NOMO-1 treated with DMSO at 0.1 percent for 48 hours (cell line): ENCODE results near the gene UTP15.

Source experiments
- DNase-seq: peaks from one replicate; lab custom pipeline; 2025; ENCODE audit not compliant: unreplicated experiment; lab: John Stamatoyannopoulos, UW

Gene UTP15

DNA sequence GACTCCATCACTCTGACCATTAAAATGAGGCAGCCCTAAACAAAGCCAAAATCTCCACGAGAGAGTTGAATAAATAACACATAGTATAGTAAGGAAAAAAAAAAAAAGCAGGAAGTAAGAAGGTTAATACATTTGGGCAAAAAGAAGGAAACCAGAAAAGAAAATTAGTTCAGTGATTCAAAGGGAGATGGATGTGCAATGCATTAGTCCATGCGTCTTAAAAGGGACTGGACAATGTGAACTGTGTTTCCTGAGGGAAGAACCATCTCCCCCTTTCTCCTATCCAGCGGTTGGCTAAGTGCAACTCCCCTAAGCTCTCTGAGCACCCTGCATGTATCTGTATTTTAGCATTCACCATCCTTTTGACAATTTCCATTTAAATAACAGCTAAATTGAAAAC is 1.5 kb upstream of the UTP15 start:
- DNase-seq: no peak

DNA sequence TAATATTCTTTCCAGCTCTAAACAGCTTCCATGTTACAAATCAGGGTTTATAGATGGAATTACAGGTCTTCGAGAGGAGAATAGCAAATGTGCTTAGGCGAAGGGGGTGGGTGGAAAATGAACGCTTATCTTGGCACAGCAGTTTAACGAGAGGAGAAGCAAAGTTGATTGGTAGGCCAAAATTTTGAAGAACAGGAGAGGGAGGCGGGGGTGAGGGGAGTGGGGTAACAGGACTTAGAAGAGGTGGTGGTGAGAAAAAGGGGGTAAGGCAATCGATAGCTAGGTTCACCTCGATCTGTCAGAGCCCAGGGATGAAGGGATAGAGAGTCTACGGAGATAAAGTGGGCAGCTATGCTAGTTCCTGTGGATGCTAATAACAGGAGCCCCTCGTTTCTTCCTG is 868 bp upstream of the UTP15 start:
- DNase-seq: peak; percentile 18

DNA sequence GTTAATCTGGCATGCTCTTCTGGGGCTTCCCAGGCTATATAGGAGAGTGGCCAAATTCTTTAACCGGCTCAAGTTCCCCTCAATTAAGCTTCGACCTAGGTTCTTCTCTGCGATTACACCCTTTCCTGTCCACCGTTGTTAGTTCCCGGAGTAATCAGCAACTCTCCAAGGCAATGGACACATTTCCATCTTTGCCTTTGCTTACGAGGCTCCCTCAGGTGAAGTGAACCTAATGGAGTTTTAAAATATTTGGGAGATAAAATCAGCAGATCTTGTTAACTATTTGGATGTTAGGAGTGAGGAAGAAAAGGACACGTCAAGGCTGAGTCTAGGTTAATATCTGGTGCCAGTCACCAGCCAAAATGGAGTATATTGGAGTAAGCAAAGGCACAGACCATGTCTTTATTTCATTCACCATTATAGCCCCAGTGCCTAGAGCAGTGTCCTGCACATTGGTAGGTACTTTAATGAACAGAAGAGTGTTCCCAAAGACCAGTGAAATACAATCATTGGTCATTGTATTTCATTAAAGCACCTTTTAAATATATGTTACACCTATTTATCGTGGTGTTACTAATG is 515 bp downstream of the UTP15 start:
- no peak for DNase-seq

DNA sequence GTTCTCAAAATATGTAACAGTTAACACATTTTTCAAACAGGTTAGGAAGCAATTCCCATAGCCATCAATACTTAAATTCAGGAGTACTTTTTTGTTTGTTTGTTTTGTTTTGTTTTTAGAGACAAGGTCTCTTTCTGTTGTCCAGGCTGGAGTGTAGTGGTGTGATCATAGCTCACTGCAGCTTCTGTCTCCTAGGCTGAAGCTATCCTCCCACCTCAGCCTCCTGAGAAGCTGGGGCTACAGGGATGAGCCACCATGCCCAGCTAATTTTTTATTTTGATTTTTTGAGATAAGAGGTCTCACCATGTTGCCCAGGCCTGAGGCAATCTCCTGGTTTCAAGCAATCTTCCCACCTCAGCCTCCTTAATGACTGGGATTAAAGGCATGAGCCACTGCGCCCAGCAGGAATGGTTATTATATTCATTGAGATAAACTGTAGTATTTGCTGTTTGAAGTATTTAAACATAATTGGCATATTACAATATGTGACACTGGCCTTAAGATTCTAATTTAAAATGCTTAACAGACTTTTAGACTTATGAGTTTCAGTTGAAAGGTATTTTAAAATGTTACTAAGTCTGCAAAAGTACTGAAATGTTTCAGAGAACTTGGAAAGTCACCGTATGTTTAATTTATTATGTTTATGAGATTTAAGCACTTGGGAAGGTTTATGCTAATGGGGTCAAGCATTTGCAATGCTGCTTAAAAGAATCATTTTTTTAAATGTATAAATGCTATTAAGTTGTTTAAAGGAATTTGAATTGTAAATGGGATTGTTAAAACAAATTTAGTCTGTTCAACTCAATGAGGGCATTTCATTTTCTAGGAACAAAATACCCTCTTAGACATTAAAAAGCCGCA is 17.0 kb downstream of the UTP15 start:
- DNase-seq: no peak

DNA sequence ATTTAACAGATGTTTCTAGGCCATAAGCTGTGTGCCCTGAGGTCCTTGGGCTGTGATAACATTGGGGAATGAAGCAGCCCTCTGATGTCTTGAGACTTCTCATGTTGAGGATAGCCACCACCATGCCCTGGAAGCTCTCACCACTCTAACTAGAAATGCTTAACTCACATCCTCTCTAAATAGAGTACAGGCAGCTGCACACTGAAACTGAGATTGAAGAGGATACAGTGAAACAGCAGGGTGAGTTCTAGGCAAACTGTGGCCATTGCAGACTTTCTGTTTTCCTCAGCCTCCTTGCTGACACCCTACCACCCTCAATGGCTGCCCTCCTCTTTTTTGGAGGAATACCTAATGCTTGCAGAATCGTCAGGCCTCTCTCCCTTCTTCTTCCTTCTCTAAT is 22.4 kb downstream of the UTP15 start:
- no peak for DNase-seq

DNA sequence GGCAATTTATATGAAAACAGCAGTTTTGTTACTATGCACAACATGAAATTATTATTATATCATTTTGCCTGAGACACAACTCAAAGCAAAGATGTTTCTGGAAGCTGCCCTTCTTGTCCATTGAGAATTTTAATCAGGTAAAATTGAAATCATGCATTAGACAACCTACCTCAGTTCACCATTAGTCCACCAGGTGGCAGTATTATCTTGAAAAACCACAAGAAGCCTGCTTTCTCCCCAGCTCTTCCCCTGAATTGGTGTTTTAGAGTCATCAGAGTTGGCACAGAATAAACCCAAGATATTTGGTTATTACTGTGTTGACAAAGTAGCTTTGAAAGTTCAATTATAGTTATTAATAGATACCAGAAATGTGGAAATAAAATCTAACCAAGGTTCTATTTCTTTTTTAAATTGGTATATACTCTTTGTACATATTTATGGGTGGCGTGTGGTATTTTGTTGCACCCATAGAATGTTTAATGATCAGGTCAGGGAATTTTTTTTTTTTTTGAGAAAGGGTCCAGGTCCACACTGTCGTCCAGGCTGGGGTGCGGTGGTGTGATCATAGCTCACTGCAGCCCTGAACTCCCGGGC is 25.7 kb downstream of the UTP15 start:
- peak; percentile 52 for DNase-seq

DNA sequence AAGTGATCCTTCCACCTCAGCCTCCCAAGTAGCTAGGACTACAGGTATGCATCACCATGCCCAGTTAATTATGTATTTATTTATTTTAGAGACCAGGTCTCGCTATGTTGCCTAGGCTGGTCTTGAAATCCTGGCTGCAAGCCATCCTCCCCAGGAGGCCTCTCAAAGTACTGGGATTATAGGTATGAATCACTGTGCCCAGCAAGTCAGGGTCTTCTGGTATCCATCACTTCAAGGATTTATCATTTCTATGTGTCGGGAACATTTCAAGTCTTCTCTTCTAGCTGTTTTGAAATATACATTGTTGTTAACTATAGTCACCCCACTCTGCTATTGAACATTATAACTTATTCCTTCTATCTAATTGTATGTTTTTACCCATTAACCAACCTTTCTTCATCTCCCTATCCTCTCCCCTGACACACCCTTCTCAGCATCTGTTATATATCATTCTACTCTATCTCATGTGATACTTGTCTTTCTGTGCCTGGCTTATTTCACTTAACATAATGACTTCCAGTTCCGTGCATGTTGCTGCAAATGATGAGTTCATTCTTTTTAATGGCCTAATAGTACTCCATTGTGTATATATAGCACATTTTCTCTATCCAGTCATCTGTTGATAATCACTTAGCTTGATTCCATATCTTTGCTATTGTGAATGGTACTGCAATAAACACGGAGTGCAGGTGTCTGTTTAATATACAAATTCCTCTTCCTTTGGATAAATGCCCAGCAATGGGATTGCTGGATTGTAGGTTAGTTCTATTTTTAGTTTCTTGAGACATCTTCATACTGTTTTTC is 26.4 kb downstream of the UTP15 start:
- no peak for DNase-seq

DNA sequence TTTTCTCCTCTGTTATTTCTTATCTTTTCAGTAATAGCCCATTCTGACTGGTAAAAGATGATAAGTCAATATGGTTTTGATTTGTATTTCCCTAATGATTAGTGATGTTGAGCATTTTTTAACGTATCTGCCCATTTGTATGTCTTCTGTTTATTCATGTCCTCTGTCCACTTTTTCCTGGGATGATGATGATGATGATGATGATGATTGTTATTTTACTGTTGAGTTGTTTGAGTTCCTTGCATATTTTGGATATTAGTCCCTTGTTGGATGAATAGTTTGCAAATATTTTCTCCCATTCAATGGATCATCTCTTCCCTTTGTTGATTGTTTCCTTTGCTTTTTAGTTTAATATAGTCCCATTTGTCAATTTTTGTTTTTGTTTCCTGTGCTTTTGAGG is 27.0 kb downstream of the UTP15 start:
- DNase-seq: no peak

DNA sequence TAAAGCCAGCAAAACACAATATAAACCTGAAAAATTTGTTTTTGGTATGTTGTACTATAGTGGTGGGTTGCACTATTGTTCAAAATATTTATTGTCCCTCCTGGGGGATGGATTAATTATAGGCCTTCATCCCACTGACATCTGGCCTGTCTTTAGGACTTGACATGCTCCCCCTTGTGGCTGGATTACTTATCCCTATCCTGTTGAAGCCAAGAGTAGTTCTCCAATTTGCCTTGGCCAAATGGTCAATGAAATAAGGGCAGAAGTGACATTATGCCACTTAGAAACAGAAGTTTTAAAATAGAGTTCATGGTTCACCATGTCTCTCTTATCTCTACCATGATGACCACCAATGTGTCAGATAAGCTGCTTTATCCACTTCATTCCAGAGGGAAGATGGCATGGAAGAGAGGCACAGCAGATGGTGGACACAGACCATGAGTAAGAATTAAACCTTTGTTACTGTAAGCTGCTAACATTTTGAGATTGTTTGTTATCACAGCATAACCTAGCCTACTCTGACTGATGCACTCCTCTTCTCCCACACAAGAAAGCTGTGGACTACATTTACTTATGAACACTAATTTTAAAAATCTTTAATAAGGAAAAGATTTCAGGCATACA is 31.3 kb downstream of the UTP15 start:
- DNase-seq: peak; percentile 29

DNA sequence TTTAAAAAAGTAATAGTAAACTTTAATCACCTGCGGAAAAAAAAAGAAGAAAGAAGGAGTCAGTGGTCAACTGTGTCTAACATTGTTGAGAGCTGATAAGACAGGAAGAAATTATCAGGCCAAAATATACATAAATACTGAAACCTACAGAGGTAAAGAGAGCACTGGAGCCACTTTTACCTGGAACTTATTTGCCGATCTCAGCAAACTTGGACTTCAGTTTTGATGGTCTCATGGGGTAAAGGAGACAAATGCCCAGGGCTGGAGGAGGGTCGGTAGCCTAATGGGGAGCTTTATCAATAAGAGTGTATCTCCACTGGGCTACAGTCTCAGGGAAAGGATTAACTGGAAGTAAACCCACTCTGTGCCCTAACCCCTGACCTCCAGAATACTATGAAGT is 33.8 kb downstream of the UTP15 start:
- no peak for DNase-seq

DNA sequence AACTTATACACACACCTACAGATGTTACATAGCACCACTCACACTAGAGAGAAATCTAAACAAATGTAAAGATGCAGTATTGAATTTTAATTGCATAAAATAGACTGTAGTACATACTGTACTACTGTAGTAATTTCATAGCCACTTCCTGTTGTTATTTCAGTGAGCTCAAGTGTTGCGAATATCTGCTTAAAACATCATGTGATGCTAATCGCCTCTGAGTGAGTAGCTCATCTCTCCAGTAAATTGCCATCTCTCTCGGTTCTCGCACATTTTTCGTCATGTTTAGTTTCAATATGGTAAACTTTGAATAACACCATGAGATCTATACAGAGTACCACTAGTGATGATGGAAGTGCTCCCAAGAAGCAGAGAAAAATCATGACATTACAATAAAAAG is 38.5 kb downstream of the UTP15 start:
- DNase-seq: peak; percentile 32

DNA sequence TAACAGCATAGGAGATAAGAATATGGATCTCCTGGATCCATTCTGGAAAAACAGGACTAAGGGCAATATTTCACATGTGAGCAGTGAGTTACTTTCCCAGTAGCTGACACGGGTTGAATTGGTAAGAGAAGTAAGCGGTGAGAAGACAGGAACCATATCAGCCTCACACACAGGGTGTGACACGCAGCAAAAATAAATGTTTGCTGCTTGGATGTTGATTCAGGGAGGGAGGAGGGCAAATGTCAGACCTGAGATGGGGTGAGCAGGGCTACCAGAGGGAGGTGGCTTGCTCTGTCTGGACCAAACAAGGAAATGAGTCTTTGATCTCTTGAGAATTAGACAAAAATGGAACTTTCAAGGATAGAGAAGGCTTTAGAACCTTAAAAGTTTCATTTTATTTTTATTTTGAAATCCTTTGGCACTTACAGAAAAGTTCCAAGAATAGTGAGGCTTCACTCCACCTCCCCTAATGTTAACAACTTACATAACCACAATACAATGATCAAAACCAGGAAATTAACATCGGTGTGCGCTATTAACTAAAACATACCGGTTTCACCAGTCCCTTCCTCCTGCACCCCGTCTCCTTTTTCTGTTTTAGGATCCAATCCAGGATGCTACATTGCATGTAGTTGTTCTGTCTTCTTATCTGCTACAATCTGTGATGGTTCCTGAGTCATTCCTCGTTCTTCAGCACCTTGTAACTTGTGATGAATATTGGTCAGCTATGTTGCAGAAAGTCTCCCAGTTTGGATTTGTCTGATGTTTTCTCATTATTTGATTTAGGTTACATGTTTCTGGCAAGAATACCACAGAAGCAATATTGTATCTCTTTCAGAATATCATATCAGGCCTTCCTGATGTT is 39.9 kb downstream of the UTP15 start:
- DNase-seq: no peak

DNA sequence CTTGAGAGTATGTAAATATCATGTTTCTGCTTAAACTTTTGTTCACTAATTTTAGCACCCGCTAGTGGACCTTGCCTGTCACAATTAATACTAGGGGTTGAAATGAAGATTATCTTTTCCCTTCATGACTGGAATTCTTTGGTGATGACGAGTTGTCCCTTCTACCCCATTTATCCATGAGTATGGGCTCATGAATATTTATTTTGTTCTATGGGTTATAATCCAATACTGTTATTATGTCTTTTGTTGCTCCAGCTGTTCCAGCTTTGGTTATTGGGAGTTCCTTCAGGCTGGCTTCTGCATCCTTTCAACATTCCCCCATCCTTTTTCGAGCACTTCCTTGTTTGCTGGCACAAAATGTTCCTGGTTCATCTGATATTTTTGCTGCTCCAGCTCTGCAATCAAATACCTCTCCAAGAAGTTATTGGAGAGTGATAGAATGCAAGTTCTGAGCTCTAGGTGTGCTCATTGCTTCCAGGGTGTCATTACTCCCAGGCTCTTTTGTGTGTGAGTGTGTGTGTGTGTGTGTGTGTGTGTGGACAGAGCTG is 40.7 kb downstream of the UTP15 start:
- no peak for DNase-seq

DNA sequence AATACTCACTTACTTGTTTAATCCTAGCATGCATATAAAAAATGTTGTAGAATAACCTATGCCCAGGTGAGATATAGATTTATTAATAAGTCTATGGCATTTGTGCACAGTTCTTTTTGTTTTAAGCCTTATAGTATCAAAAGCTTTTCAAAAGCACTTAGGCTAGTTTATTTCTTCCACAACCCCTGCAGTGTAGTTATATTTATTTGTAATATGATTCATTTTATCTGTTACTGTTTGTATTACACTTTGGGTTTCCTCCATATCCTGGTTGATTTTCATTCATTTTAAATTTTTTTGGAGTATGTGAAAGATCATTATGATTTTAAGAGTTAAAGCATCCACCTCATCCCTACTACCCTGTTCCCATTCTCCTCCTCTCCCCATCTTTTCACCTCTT is 41.7 kb downstream of the UTP15 start:
- no peak for DNase-seq

DNA sequence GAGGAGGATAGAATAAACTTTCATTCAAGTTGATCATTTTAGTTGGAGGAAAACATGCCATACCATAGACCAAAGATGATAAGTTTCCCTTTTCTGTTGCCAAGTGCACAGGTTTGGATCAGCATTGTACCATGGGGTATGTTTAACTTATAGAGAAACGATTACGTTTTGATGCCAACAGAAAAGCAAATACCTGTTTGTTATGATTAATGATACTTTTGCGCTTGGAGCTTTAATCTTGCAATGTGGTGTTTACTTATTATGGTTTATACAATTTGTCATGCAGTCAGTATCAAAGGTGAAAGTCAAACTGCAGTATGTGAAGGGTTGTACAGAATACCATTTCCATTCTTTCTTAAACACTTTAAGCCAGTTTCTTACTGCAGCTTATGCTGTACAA is 47.3 kb downstream of the UTP15 start:
- no peak for DNase-seq

DNA sequence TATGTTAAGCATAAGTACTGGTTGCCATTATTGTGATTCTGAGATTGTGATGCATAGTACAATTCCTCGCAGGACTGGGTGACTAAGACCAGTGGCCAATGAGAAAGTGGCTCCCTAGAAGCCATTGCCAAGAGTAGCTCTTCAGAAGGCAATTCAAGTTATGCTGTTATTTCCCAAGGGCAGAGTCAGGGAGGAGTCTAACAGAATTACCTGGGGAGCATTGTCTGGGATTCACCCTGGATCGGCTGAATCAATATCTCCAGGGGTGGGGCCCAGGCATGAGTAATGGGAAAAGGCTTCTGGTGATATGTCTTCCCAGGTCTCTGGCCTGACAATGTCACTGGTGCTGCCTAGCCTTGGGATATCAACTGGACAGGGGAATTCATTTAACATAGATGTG is 49.5 kb downstream of the UTP15 start:
- no peak for DNase-seq

DNA sequence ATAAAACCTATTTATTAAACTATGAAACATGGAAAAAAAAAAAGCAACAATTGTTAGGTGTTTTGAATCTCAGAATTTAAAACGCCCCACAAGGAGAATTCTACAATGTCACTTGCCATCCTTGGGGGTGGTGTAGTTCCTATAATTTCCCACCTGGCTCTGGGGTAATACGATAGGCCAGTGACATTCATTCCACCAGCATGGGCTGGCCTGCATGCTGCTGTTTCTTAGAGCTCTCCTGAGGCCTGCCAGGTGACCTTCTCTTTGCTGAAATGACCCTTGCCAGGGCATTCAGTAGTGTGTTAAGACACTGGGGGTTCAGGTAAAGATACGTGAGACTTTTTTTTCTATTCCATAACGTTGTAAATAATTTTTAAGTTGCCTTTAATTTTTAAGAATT is 50.4 kb downstream of the UTP15 start:
- no peak for DNase-seq

DNA sequence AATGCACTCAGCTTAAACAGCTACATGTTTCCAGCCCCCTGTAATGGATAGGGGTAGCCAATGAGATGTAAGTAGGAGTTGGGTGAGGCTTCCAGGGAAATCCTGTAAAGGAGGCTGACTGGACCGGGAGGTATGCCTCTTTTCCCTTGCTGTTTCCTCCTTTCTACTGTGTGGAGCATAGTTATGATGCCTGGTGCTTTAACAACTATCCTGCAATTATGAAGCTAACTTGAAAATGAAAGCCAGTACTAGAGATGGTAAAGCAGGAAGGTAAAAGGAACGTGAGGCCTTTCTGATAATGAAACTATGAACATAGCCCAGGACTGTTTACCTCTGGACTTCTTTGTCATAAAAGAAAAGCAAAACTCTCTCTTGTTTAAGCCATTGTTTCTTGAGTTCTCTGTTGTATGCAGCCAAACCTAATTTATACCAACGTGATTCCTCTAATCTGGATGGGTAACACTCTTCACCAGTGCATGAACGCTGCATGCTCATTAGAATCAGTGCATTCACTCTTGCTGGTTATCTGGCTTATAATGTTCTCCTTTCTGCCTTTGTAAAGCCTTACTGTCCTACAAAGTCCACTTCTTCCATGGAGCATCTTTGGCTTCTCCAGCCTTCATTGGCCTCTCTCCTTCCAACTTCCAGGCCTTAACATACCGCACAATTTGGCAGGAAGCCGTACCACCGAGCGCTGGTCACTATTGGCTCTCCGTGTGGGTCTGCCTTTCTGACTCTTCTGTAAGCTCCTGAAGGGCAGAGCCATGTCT is 52.2 kb downstream of the UTP15 start:
- no peak for DNase-seq
